MM.1S (cell line): ENCODE results near the gene LILRA2.

Source experiments
- EZH2 ChIP-seq: fragments of 300-600 bp; sonication (generic); optimal IDR thresholded peaks from 2 replicates; pipeline ENCODE3; 2017; ENCODE audit warnings: low read depth, mild to moderate bottlenecking, antibody characterized with exemption, low read length, mixed read lengths
- TF ChIP-seq, protein P1 (sequence below): fragments of 300-600 bp; sonication (generic); IDR thresholded peaks from 2 replicates; pipeline ENCODE4 v1.5.1; 2016; ENCODE audit warnings: antibody characterized with exemption, low read length, mixed read lengths

DNA sequence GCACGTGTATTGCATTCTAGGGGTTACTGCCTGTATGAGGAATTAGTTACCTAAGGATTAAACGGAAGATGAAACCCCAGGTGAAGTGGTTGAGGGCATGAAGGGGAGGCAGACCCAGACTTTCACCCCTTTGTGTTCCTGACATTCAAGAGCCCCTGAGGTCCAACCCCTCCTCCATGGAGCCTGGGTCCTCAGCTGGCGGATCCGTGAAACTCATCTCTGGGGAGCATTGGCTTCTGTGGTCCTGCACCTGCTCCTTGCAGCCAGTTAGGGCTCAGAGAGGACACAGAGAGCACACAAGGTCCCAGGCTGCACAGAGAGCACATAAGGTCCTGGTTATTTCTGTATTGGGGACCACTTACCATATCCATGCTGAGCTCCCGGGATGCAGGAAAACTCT lies 12.8 kb downstream of the LILRA2 start:
- TF ChIP-seq, protein P1, sequence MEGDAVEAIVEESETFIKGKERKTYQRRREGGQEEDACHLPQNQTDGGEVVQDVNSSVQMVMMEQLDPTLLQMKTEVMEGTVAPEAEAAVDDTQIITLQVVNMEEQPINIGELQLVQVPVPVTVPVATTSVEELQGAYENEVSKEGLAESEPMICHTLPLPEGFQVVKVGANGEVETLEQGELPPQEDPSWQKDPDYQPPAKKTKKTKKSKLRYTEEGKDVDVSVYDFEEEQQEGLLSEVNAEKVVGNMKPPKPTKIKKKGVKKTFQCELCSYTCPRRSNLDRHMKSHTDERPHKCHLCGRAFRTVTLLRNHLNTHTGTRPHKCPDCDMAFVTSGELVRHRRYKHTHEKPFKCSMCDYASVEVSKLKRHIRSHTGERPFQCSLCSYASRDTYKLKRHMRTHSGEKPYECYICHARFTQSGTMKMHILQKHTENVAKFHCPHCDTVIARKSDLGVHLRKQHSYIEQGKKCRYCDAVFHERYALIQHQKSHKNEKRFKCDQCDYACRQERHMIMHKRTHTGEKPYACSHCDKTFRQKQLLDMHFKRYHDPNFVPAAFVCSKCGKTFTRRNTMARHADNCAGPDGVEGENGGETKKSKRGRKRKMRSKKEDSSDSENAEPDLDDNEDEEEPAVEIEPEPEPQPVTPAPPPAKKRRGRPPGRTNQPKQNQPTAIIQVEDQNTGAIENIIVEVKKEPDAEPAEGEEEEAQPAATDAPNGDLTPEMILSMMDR = no peak
- no peak for TF ChIP-seq EZH2
